Left lung (tissue), 10 donors: ENCODE data around the gene PAFAH1B2. TPM values are rescaled to one million over a fixed set of nuclear protein-coding genes. Genes with fewer than 3 reads are reported as not detected.

Experiments
- ATAC-seq: fragments of 200-7000 bp; cut with Tn5 transposase; one replicate; pipeline ENCODE4 v1.9.1; 2020; ENCODE audit warnings: moderate library complexity
- DNase-seq, 4 donors: peaks; one replicate each; pipeline ENCODE4 v3.0.0-alpha.2; 2013 to 2020
- H3K27ac ChIP-seq, 2 donors: fragments of 200-600 bp; sonication (generic) in 1 of 2; one replicate each; pipeline versions ENCODE4 v1.5.0 to v1.8.0; 2020 to 2021
- H3K27me3 ChIP-seq, 2 donors: fragments of 200-600 bp; sonication (generic) in 1 of 2; one replicate each; pipeline versions ENCODE4 v1.5.0 to v1.8.0; 2020 to 2021
- H3K36me3 ChIP-seq, 2 donors: fragments of 200-600 bp; sonication (generic) in 1 of 2; one replicate each; pipeline versions ENCODE4 v1.5.0 to v1.8.0; 2020 to 2021
- H3K4me1 ChIP-seq, 2 donors: fragments of 200-600 bp; one replicate each; pipeline ENCODE4 v1.8.0; 2021
- H3K4me3 ChIP-seq, 2 donors: fragments of 200-600 bp; sonication (generic) in 1 of 2; one replicate each; pipeline versions ENCODE4 v1.5.0 to v1.8.0; 2020 to 2021; ENCODE audit warnings: mild to moderate bottlenecking in 1 of 2
- H3K9me3 ChIP-seq, 2 donors: fragments of 200-600 bp; sonication (generic) in 1 of 2; one replicate each; pipeline versions ENCODE4 v1.5.0 to v1.8.0; 2020 to 2021
- CTCF ChIP-seq, 2 donors: fragments of 200-600 bp; sonication (generic) in 1 of 2; IDR thresholded peaks; one replicate each; pipeline versions ENCODE4 v1.5.0 to v1.8.0; 2021; ENCODE audit warnings: antibody characterized with exemption in 2 of 2
- intact Hi-C, 2 donors: fragments of 100-400 bp; cut with DNase I; formaldehyde crosslinking; loops; one replicate each; pipeline versions ENCODE4 v1.11.2 to v1.14.2; 2022
- polyA plus RNA-seq, 6 donors: library from polyadenylated mRNA; unstranded; fragments of 120-200 nt; gene quantifications; one replicate each; pipeline ENCODE4 v1.2.1, GENCODE V29; 2013; ENCODE audit not compliant: insufficient read length in 6 of 6
- total RNA-seq, 2 donors: library from RNA; stranded (reverse); fragmentation: NEBNext Ultra II Directional; extraction: Animal tissue kit (Norgen Biotek cat#: 25700); gene quantifications; one replicate each; pipeline ENCODE4 v1.2.1, GENCODE V29; 2021
- donor health status: DM: no; HTN: yes; CAD: no.
- donor health status: DM: no; HTN: no; CAD: no.

PAFAH1B2 gene
- total and polyA plus RNA-seq, 8 donors, result 58.9 to 82.3 (median 67.5) TPM

- Histone ChIP-seq H3K27me3 (no peaks in the 10 kb centered on the region), H3K27ac (peak overlapping the region; percentile 90 to 91), H3K36me3 (peaks cover 0 to 23% of the 10 kb centered on the region in 2 donors), H3K4me1 (peaks cover 6 to 34% of the 10 kb centered on the region in 2 donors), H3K4me3 (peak overlapping the region; percentile 97), H3K9me3 (no peaks in the 10 kb centered on the region)
- DNase-seq (peak in 3 of 4 donors; percentile 56 to 86 (median 66)), ATAC-seq (peak; percentile 79)
- no peak for TF ChIP-seq CTCF (IDR thresholded peaks at IDR 0.05)
- intact Hi-C loops, result no loop called here
Measured at GRCh38 chr11:117144477-117145392, 648 bp downstream of the PAFAH1B2 start.

GRCh38 chr11:117145393-117145761 lies 1.3 kb downstream of the PAFAH1B2 start:
- intact Hi-C loops, result no loop called here

GRCh38 chr11:117146521-117146920 lies 2.4 kb downstream of the PAFAH1B2 start:
- peaks cover 0 to 37% of the 10 kb centered on the region in 2 donors for H3K36me3 ChIP-seq
- H3K27me3 ChIP-seq, result no peaks in the 10 kb centered on the region
- H3K4me1 ChIP-seq, result peaks cover 6 to 47% of the 10 kb centered on the region in 2 donors
- no peak for TF ChIP-seq CTCF (IDR thresholded peaks at IDR 0.05)
- DNase-seq (no peak), ATAC-seq (no peak)
- intact Hi-C loops, result no loop called here
- H3K27ac ChIP-seq, result no peak overlapping the region
- no peaks in the 10 kb centered on the region for H3K9me3 ChIP-seq
- H3K4me3 ChIP-seq, result no peak overlapping the region

More at GRCh38 chr11:117145393-117145761, 1.3 kb downstream of the PAFAH1B2 start:
- Histone ChIP-seq H3K4me3 (peak overlapping the region; percentile 97), H3K27me3 (no peaks in the 10 kb centered on the region), H3K4me1 (peaks cover 6 to 38% of the 10 kb centered on the region in 2 donors), H3K36me3 (peaks cover 0 to 27% of the 10 kb centered on the region in 2 donors), H3K9me3 (no peaks in the 10 kb centered on the region), H3K27ac (peak overlapping the region; percentile 90 to 91)
- no peak for TF ChIP-seq CTCF (IDR thresholded peaks at IDR 0.05)
- ATAC-seq, result no peak
- DNase-seq, result peak in 1 of 4 donors; percentile 10

- no peak for DNase-seq
- no peak for ATAC-seq
- Histone ChIP-seq H3K27ac (no peak overlapping the region), H3K4me3 (no peak overlapping the region), H3K27me3 (no peaks in the 10 kb centered on the region), H3K9me3 (no peaks in the 10 kb centered on the region), H3K36me3 (peaks cover 0 to 72% of the 10 kb centered on the region in 2 donors), H3K4me1 (peaks cover 0 to 32% of the 10 kb centered on the region in 2 donors)
- TF ChIP-seq CTCF (IDR thresholded peaks at IDR 0.05), result no peak
- intact Hi-C loops, result no loop called here
Measured at GRCh38 chr11:117152066-117152465, 8.0 kb downstream of the PAFAH1B2 start.

GRCh38 chr11:117154468-117154867 lies 10.4 kb downstream of the PAFAH1B2 start:
- no peak overlapping the region for H3K4me3 ChIP-seq
- intact Hi-C loops, result no loop called here
- ATAC-seq (no peak), DNase-seq (no peak)
- peaks cover 0 to 27% of the 10 kb centered on the region in 2 donors for H3K4me1 ChIP-seq
- H3K36me3 ChIP-seq, result peaks cover 0 to 73% of the 10 kb centered on the region in 2 donors
- no peak overlapping the region for H3K27ac ChIP-seq
- H3K9me3 ChIP-seq, result no peaks in the 10 kb centered on the region
- H3K27me3 ChIP-seq, result no peaks in the 10 kb centered on the region
- TF ChIP-seq CTCF (IDR thresholded peaks at IDR 0.05), result no peak
